Measurements from ENCODE around the gene GSK3B. TPM values are rescaled to one million over a fixed set of nuclear protein-coding genes. Genes with fewer than 3 reads are reported as not detected.
"Not testable (repeated sequence)": the region's sequence is repeated elsewhere in the genome, so short reads cannot be mapped to it uniquely, and the experiment has no call there.

GSK3B gene
- total RNA-seq, 1 experiment from 2014 or later: 56.5 TPM

- H3K4me3 Mint-ChIP-seq: no peak overlapping the region
- H2BK15ac ChIP-seq (ENCODE audit: low read depth, low read length): no peak overlapping the region
These were observed 80.8 kb downstream of the GSK3B start for GRCh38 chr3:120013481-120013880.

GRCh38 chr3:120005741-120006140, 88.5 kb downstream of the GSK3B start:
- H3K79me2 ChIP-seq (ENCODE audit: insufficient read depth, low read length): peaks cover 16% of the 10 kb centered on the region; the same call in 1 of the 2 replicates
- H2BK12ac ChIP-seq (ENCODE audit: insufficient read length, low read depth, low read length); H3K4me3 Mint-ChIP-seq; H3K14ac ChIP-seq (ENCODE audit: insufficient read depth, low read length); H3K4me2 ChIP-seq (ENCODE audit: insufficient read depth, insufficient read length, low read length); H3K56ac ChIP-seq (ENCODE audit: insufficient read length, low read depth, low read length); H3K23me2 ChIP-seq (ENCODE audit: insufficient read length, low read depth, low read length, poor library complexity, severe bottlenecking); DNase-seq; H3K27me3 ChIP-seq (ENCODE audit: insufficient read depth, low read length); H3K4me1 ChIP-seq (ENCODE audit: insufficient read depth, low read length); H3K9ac ChIP-seq (ENCODE audit: extremely low read depth, insufficient read length, low read length); H3T11ph ChIP-seq (ENCODE audit: low read length); H3K4ac ChIP-seq (ENCODE audit: low read depth, low read length); H3K9me3 ChIP-seq (ENCODE audit: control insufficient read depth, low read depth, low read length); H2BK120ac ChIP-seq (ENCODE audit: low read depth, low read length, poor library complexity, severe bottlenecking); H3K18ac ChIP-seq (ENCODE audit: insufficient read length, low read depth, low read length); H3K27ac Mint-ChIP-seq; H4K5ac ChIP-seq (ENCODE audit: insufficient read length, low read depth, low read length); H3K27ac ChIP-seq (ENCODE audit: insufficient read length, low read depth, low read length); H2AK5ac ChIP-seq (ENCODE audit: insufficient read length, low read length); H4K8ac ChIP-seq (replicated peaks; ENCODE audit: insufficient read length, low read depth, low read length); H3K79me1 ChIP-seq (ENCODE audit: insufficient read depth, low read depth, low read length, poor library complexity, severe bottlenecking); H3K23ac ChIP-seq (ENCODE audit: insufficient read length, low read depth, low read length); H2BK15ac ChIP-seq (ENCODE audit: low read depth, low read length); H4K20me1 ChIP-seq (ENCODE audit: control insufficient read depth, insufficient read depth, insufficient read length); H2BK20ac ChIP-seq (ENCODE audit: low read depth, low read length, poor library complexity, severe bottlenecking); H3K27me3 Mint-ChIP-seq (ENCODE audit: low read depth); H2BK5ac ChIP-seq (ENCODE audit: insufficient read length, low read length); H4K91ac ChIP-seq (ENCODE audit: insufficient read length, low read depth, low read length); H2AFZ ChIP-seq (ENCODE audit: low read length): not testable (repeated sequence)
- Mint-ChIP-seq H3K9me3 (peaks cover 24 to 35% of the 10 kb centered on the region in 2 experiments), H3K36me3 (ENCODE audit: insufficient read depth in 1 of 3, low read depth in 3 of 3) (peaks cover 14 to 42% (median 32%) of the 10 kb centered on the region in 3 experiments), H3K4me1 (peaks cover 46 to 60% of the 10 kb centered on the region in 2 experiments)
- no CpG with 5 or more reads among the region's 3 CpGs for WGBS (ENCODE audit: extremely low coverage, insufficient read length, low lambda C conversion rate)

More at GRCh38 chr3:120013481-120013880, 80.8 kb downstream of the GSK3B start:
- TF ChIP-seq CTCF (conservative IDR thresholded peaks at IDR 0.05): no peak
- Histone ChIP-seq H3K27ac (ENCODE audit: insufficient read length, low read depth, low read length) (no peak overlapping the region), H3K14ac (ENCODE audit: insufficient read depth, low read length) (no peak overlapping the region), H2BK20ac (ENCODE audit: low read depth, low read length, poor library complexity, severe bottlenecking) (no peak overlapping the region), H3K79me1 (ENCODE audit: insufficient read depth, low read depth, low read length, poor library complexity, severe bottlenecking) (no peaks in the 10 kb centered on the region), H2AFZ (ENCODE audit: low read length) (no peak overlapping the region), H3K9ac (ENCODE audit: extremely low read depth, insufficient read length, low read length) (no peak overlapping the region), H2BK5ac (ENCODE audit: insufficient read length, low read length) (no peak overlapping the region), H3T11ph (ENCODE audit: low read length) (no peak overlapping the region), H3K27me3 (ENCODE audit: insufficient read depth, low read length) (no peaks in the 10 kb centered on the region), H3K23ac (ENCODE audit: insufficient read length, low read depth, low read length) (no peak overlapping the region), H2BK12ac (ENCODE audit: insufficient read length, low read depth, low read length) (no peak overlapping the region), H3K23me2 (ENCODE audit: insufficient read length, low read depth, low read length, poor library complexity, severe bottlenecking) (no peaks in the 10 kb centered on the region), H4K8ac (replicated peaks; ENCODE audit: insufficient read length, low read depth, low read length) (no peak overlapping the region), H4K20me1 (ENCODE audit: control insufficient read depth, insufficient read depth, insufficient read length) (no peaks in the 10 kb centered on the region), H4K5ac (ENCODE audit: insufficient read length, low read depth, low read length) (no peak overlapping the region), H3K79me2 (ENCODE audit: insufficient read depth, low read length) (peaks cover 24% of the 10 kb centered on the region; the same call in 1 of the 2 replicates), H3K9me3 (ENCODE audit: control insufficient read depth, low read depth, low read length) (no peaks in the 10 kb centered on the region), H3K18ac (ENCODE audit: insufficient read length, low read depth, low read length) (no peak overlapping the region), H3K56ac (ENCODE audit: insufficient read length, low read depth, low read length) (no peak overlapping the region), H2BK120ac (ENCODE audit: low read depth, low read length, poor library complexity, severe bottlenecking) (no peak overlapping the region), H3K4me2 (ENCODE audit: insufficient read depth, insufficient read length, low read length) (no peak overlapping the region), H4K91ac (ENCODE audit: insufficient read length, low read depth, low read length) (no peak overlapping the region), H3K4ac (ENCODE audit: low read depth, low read length) (no peak overlapping the region), H3K4me1 (ENCODE audit: insufficient read depth, low read length) (no peaks in the 10 kb centered on the region; the same call in 1 of the 2 replicates), H2AK5ac (ENCODE audit: insufficient read length, low read length) (no peak overlapping the region)
- DNase-seq: no peak
- no CpG with 5 or more reads among the region's 3 CpGs for WGBS (ENCODE audit: extremely low coverage, insufficient read length, low lambda C conversion rate)
- no peaks in the 10 kb centered on the region for H3K27me3 Mint-ChIP-seq (ENCODE audit: low read depth)
- peaks cover 0 to 10% (median 5%) of the 10 kb centered on the region in 3 experiments; a peak in 2 of 7 replicates for H3K36me3 Mint-ChIP-seq (ENCODE audit: insufficient read depth in 1 of 3, low read depth in 3 of 3)
- H3K4me1 Mint-ChIP-seq: peaks cover 11 to 15% of the 10 kb centered on the region in 2 experiments
- H3K27ac Mint-ChIP-seq: peak overlapping the region in 1 of 3 experiments; percentile 67; a peak in 1 of 7 replicates
- no peaks in the 10 kb centered on the region; a peak in 1 of 5 replicates for H3K9me3 Mint-ChIP-seq
